Neural cell (in vitro differentiated cells): Measurements from ENCODE around the gene FBP2. TPM values are rescaled to one million over a fixed set of nuclear protein-coding genes. Genes with fewer than 3 reads are reported as not detected.

ENCODE experiments used
- H2AFZ ChIP-seq: fragments of 200-600, 300-800 bp; sonication (generic), shearing (Covaris generic); 2 replicates; pipeline ENCODE4 v1.6.0; 2014; ENCODE audit warnings: low read depth, mild to moderate bottlenecking, antibody characterized with exemption, low read length, moderate library complexity
- H3F3A ChIP-seq: fragments of 200-600 bp; shearing (Covaris generic); 2 replicates; pipeline ENCODE4 v1.6.1; 2016; ENCODE audit warnings: mild to moderate bottlenecking, moderate library complexity, mixed read lengths, antibody characterized with exemption, low read length; ENCODE audit not compliant: insufficient read depth, poor library complexity, severe bottlenecking
- H3K27ac ChIP-seq: fragments of 200-600, 300-800 bp; sonication (generic), shearing (Covaris generic); 2 replicates; pipeline ENCODE4 v1.5.1; 2014; ENCODE audit warnings: mild to moderate bottlenecking, low read length, moderate library complexity
- H3K27me3 ChIP-seq: fragments of 300-800, 200-600 bp; sonication (generic), shearing (Covaris generic); 2 replicates; pipeline ENCODE4 v1.6.0; 2014; ENCODE audit warnings: mild to moderate bottlenecking, low read depth, low read length, moderate library complexity; ENCODE audit not compliant: insufficient read depth
- H3K36me3 ChIP-seq: fragments of 300-800, 200-600 bp; sonication (generic), shearing (Covaris generic); 2 replicates; pipeline ENCODE4 v1.5.1; 2014; ENCODE audit warnings: mild to moderate bottlenecking, antibody characterized with exemption, low read length, moderate library complexity; ENCODE audit not compliant: insufficient read depth
- H3K4me2 ChIP-seq: fragments of 300-800, 200-600 bp; sonication (generic), shearing (Covaris generic); 2 replicates; pipeline ENCODE4 v1.6.0; 2014; ENCODE audit warnings: mild to moderate bottlenecking, low read length
- H3K4me3 ChIP-seq: fragments of 300-800, 200-600 bp; sonication (generic), shearing (Covaris generic); 2 replicates; pipeline ENCODE4 v1.5.1; 2014; ENCODE audit warnings: mild to moderate bottlenecking, low read length, moderate library complexity
- H3K79me2 ChIP-seq: fragments of 200-600 bp; shearing (Covaris generic); replicated peaks from 2 replicates; pipeline ENCODE4 v1.6.0; 2014; ENCODE audit warnings: mild to moderate bottlenecking, low read length, moderate library complexity; ENCODE audit not compliant: insufficient read depth
- H3K9ac ChIP-seq: fragments of 300-800, 200-600 bp; sonication (generic), shearing (Covaris generic); 2 replicates; pipeline ENCODE4 v1.6.1; 2016; ENCODE audit warnings: mild to moderate bottlenecking, low read length, mixed read lengths
- H3K9me2 ChIP-seq: fragments of 200-600 bp; shearing (Covaris generic); 2 replicates; pipeline ENCODE4 v1.6.1; 2016; ENCODE audit warnings: mild to moderate bottlenecking, low read length, mixed read lengths; ENCODE audit not compliant: insufficient read depth
- H3K9me3 ChIP-seq: fragments of 200-600, 300-800 bp; sonication (generic), shearing (Covaris generic); 2 replicates; pipeline ENCODE4 v1.6.1; 2016; ENCODE audit warnings: mild to moderate bottlenecking, mixed run types, low read length, moderate library complexity, mixed read lengths
- H4K20me1 ChIP-seq: fragments of 200-600 bp; shearing (Covaris generic); 2 replicates; pipeline ENCODE4 v1.6.1; 2016; ENCODE audit warnings: mild to moderate bottlenecking, mixed run types; ENCODE audit not compliant: insufficient read depth
- CTCF ChIP-seq: fragments of 450-650 bp; IDR thresholded peaks from 2 replicates; pipeline ENCODE4 v1.5.1; 2014; ENCODE audit warnings: antibody characterized with exemption, mild to moderate bottlenecking, moderate library complexity; ENCODE audit not compliant: poor library complexity, severe bottlenecking
- EP300 ChIP-seq: fragments of 450-650 bp; conservative IDR thresholded peaks from 2 replicates; pipeline ENCODE4 v1.6.1; 2014; ENCODE audit warnings: antibody characterized with exemption, mild to moderate bottlenecking, moderate library complexity; ENCODE audit not compliant: poor library complexity, severe bottlenecking
- EZH2 ChIP-seq: fragments of 200-600, 300-800 bp; shearing (Covaris generic), sonication (generic); IDR thresholded peaks from 2 replicates; pipeline ENCODE4 v1.6.1; 2014; ENCODE audit warnings: antibody characterized with exemption, low read length, borderline replicate concordance, mild to moderate bottlenecking; ENCODE audit not compliant: insufficient read depth, poor library complexity, severe bottlenecking
- MXI1 ChIP-seq: fragments of 450-650 bp; conservative IDR thresholded peaks from 2 replicates; pipeline ENCODE4 v1.6.1; 2014; ENCODE audit warnings: antibody characterized with exemption, mild to moderate bottlenecking; ENCODE audit not compliant: poor library complexity, severe bottlenecking
- POLR2AphosphoS5 ChIP-seq: IDR thresholded peaks from 2 replicates; pipeline ENCODE4 v1.6.1; 2012
- RAD21 ChIP-seq: fragments of 450-650 bp; conservative IDR thresholded peaks from 2 replicates; pipeline ENCODE4 v1.6.1; 2014; ENCODE audit warnings: antibody characterized with exemption, mild to moderate bottlenecking, moderate library complexity
- REST ChIP-seq: IDR thresholded peaks from 2 replicates; pipeline ENCODE4 v1.6.1; 2012; ENCODE audit warnings: borderline replicate concordance
- SMC3 ChIP-seq: fragments of 450-650 bp; conservative IDR thresholded peaks from 2 replicates; pipeline ENCODE4 v1.6.1; 2014; ENCODE audit warnings: antibody characterized with exemption, mild to moderate bottlenecking, moderate library complexity; ENCODE audit not compliant: poor library complexity
- TAF1 ChIP-seq: IDR thresholded peaks from 2 replicates; pipeline ENCODE4 v1.6.1; 2012; ENCODE audit warnings: low read depth
- polyA plus RNA-seq: library from polyadenylated mRNA; depleted of rRNA; stranded (reverse); fragments of >200 nt; gene quantifications from 2 replicates; pipeline ENCODE4 v1.2.3, GENCODE V29; 2014

Gene FBP2
- polyA plus RNA-seq, 1 donor from 2014 or later, result not detected

GRCh38 chr9:94577571-94577970 lies 16.1 kb downstream of the FBP2 start:
- H4K20me1 ChIP-seq, result no peaks in the 10 kb centered on the region
- no peaks in the 10 kb centered on the region for H3K9me3 ChIP-seq
- H3K27me3 ChIP-seq, result no peaks in the 10 kb centered on the region
- no peaks in the 10 kb centered on the region for H3K9me2 ChIP-seq
- no peak overlapping the region for H2AFZ ChIP-seq
- no peak overlapping the region for H3K4me3 ChIP-seq
- H3K27ac ChIP-seq, result no peak overlapping the region
- no peaks in the 10 kb centered on the region for H3K79me2 ChIP-seq
- H3K36me3 ChIP-seq, result no peaks in the 10 kb centered on the region
- H3K4me2 ChIP-seq, result no peak overlapping the region
- H3F3A ChIP-seq, result no peaks in the 10 kb centered on the region
- TF ChIP-seq TAF1 (no peak), RAD21 (no peak), POLR2AphosphoS5 (no peak), EZH2 (no peak), SMC3 (no peak), EP300 (no peak), MXI1 (no peak)
- H3K9ac ChIP-seq, result no peak overlapping the region

GRCh38 chr9:94577036-94577435 lies 16.6 kb downstream of the FBP2 start:
- Histone ChIP-seq H3K79me2 (no peaks in the 10 kb centered on the region), H3K27ac (no peak overlapping the region), H3K36me3 (no peaks in the 10 kb centered on the region), H3K4me3 (no peak overlapping the region), H3K4me2 (no peak overlapping the region), H3K27me3 (no peaks in the 10 kb centered on the region), H3K9ac (no peak overlapping the region), H2AFZ (no peak overlapping the region), H3F3A (no peaks in the 10 kb centered on the region), H4K20me1 (no peaks in the 10 kb centered on the region), H3K9me2 (no peaks in the 10 kb centered on the region), H3K9me3 (no peaks in the 10 kb centered on the region)
- TF ChIP-seq TAF1 (no peak), EP300 (no peak), RAD21 (no peak), SMC3 (no peak), EZH2 (no peak), POLR2AphosphoS5 (no peak), MXI1 (no peak), CTCF (no peak), REST (no peak)

- no peaks in the 10 kb centered on the region for H3K9me3 ChIP-seq
- no peak overlapping the region for H3K9ac ChIP-seq
- H3K9me2 ChIP-seq, result no peaks in the 10 kb centered on the region
- H3K4me2 ChIP-seq, result no peak overlapping the region
- no peaks in the 10 kb centered on the region for H3K36me3 ChIP-seq
- H2AFZ ChIP-seq, result no peak overlapping the region
- H3F3A ChIP-seq, result no peaks in the 10 kb centered on the region
- no peaks in the 10 kb centered on the region for H3K27me3 ChIP-seq
- no peak overlapping the region for H3K4me3 ChIP-seq
- no peaks in the 10 kb centered on the region for H3K79me2 ChIP-seq
- H4K20me1 ChIP-seq, result no peaks in the 10 kb centered on the region
- no peak overlapping the region for H3K27ac ChIP-seq
- TF ChIP-seq SMC3, result no peak
Measured at GRCh38 chr9:94576131-94576530, 17.5 kb downstream of the FBP2 start.
